Neural crest cell (in vitro differentiated cells): ENCODE results near the gene RAB9B. TPM values are rescaled to one million over a fixed set of nuclear protein-coding genes. Genes with fewer than 3 reads are reported as not detected.

Experiments used
- DNase-seq: peaks from one replicate; pipeline ENCODE4 v3.0.0; 2021; ENCODE audit warnings: low read depth, mixed read lengths, low spot score
- H3K27ac Mint-ChIP-seq: one replicate; pipeline ENCODE4 v1.8.0; 2021; ENCODE audit warnings: mild to moderate bottlenecking, mixed read lengths; ENCODE audit not compliant: unreplicated experiment
- H3K27me3 Mint-ChIP-seq: 2 replicates; pipeline ENCODE4 v1.8.0; 2021; ENCODE audit warnings: low read depth, mild to moderate bottlenecking, mixed read lengths
- H3K36me3 Mint-ChIP-seq: 2 replicates; pipeline ENCODE4 v1.8.0; 2021; ENCODE audit warnings: low read depth, mild to moderate bottlenecking, mixed read lengths
- H3K4me1 Mint-ChIP-seq: 2 replicates; pipeline ENCODE4 v1.8.0; 2021; ENCODE audit warnings: mixed read lengths
- H3K4me3 Mint-ChIP-seq: one replicate; pipeline ENCODE4 v1.8.0; 2021; ENCODE audit warnings: mild to moderate bottlenecking, mixed read lengths
- H3K9me3 Mint-ChIP-seq: 2 replicates; pipeline ENCODE4 v1.8.0; 2021; ENCODE audit warnings: mixed read lengths
- CTCF ChIP-seq: fragments of 200-600 bp; sonication (generic); conservative IDR thresholded peaks from 2 replicates; pipeline ENCODE4 v1.5.0; 2021; ENCODE audit warnings: antibody characterized with exemption, mild to moderate bottlenecking
- long read RNA-seq: library from polyadenylated mRNA; unstranded; transcript quantifications from one replicate; pipeline ENCODE4 v2.0.0, GENCODE V29; 2020
- total RNA-seq: library from RNA; stranded (reverse); gene quantifications from 2 replicates; pipeline ENCODE4 v1.2.1, GENCODE V29; 2021

Gene RAB9B
- 3.4 and 3.7 TPM in 2 replicates for total RNA-seq
- long read RNA-seq, partial matches to known transcripts, result 2 of 7 reads
- long read RNA-seq, other reads (novel, unspliced or antisense), result 4 of 7 reads

- no peak for TF ChIP-seq CTCF
- no peaks in the 10 kb centered on the region for H3K36me3 Mint-ChIP-seq
- H3K27ac Mint-ChIP-seq, result no peak within 1 kb of the TSS
- H3K4me1 Mint-ChIP-seq, result peaks cover 14% of the 10 kb centered on the region
- peak; percentile 40 for DNase-seq
- H3K9me3 Mint-ChIP-seq, result no peaks in the 10 kb centered on the region
- H3K27me3 Mint-ChIP-seq, result peaks cover 9% of the 10 kb centered on the region
- peak within 1 kb of the TSS; percentile 89 for H3K4me3 Mint-ChIP-seq
Observed at GRCh38 chrX:103831803-103832544, at the start of gene RAB9B. RAB9B (minus strand) TSS chrX:103832257; CDS start chrX:103825784, 6,473 bp downstream.

- H3K4me1 Mint-ChIP-seq, result no peaks in the 10 kb centered on the region
Observed at GRCh38 chrX:103879339-103879738, 47.3 kb upstream of the RAB9B start.

GRCh38 chrX:103878466-103879122 lies 46.5 kb upstream of the RAB9B start:
- Mint-ChIP-seq H3K4me3 (no peak overlapping the region), H3K9me3 (peaks cover 13% of the 10 kb centered on the region)

More at GRCh38 chrX:103879339-103879738, 47.3 kb upstream of the RAB9B start:
- Mint-ChIP-seq H3K27ac (peak overlapping the region; percentile 21), H3K9me3 (peaks cover 15% of the 10 kb centered on the region), H3K27me3 (no peaks in the 10 kb centered on the region), H3K4me3 (no peak overlapping the region), H3K36me3 (peaks cover 12% of the 10 kb centered on the region)
- no peak for TF ChIP-seq CTCF
- no peak for DNase-seq

GRCh38 chrX:103877571-103877970 lies 45.5 kb upstream of the RAB9B start:
- Mint-ChIP-seq H3K4me3 (no peak overlapping the region), H3K9me3 (peaks cover 13% of the 10 kb centered on the region), H3K4me1 (no peaks in the 10 kb centered on the region), H3K27ac (no peak overlapping the region), H3K27me3 (no peaks in the 10 kb centered on the region), H3K36me3 (peaks cover 12% of the 10 kb centered on the region)
- DNase-seq, result no peak
- no peak for TF ChIP-seq CTCF

More at GRCh38 chrX:103878466-103879122, 46.5 kb upstream of the RAB9B start:
- TF ChIP-seq CTCF, result no peak
- Mint-ChIP-seq H3K36me3 (peaks cover 12% of the 10 kb centered on the region), H3K27me3 (no peaks in the 10 kb centered on the region), H3K4me1 (no peaks in the 10 kb centered on the region), H3K27ac (no peak overlapping the region)
- DNase-seq, result no peak

- H3K4me3 Mint-ChIP-seq, result no peak overlapping the region
- no peak overlapping the region for H3K27ac Mint-ChIP-seq
Observed at GRCh38 chrX:103864886-103865534, 33.0 kb upstream of the RAB9B start.

More at GRCh38 chrX:103864886-103865534, 33.0 kb upstream of the RAB9B start:
- no peaks in the 10 kb centered on the region for H3K27me3 Mint-ChIP-seq
- TF ChIP-seq CTCF, result no peak
- H3K36me3 Mint-ChIP-seq, result no peaks in the 10 kb centered on the region
- peaks cover 4% of the 10 kb centered on the region for H3K9me3 Mint-ChIP-seq
- DNase-seq, result no peak
- peaks cover 5% of the 10 kb centered on the region for H3K4me1 Mint-ChIP-seq
